IPS-18c (cell line): ENCODE results near the gene ATXN7L2.
A peak's percentile ranks its signal among the peaks of the same experiment; 100 is the strongest.
"Not testable (repeated sequence)": the region's sequence is repeated elsewhere in the genome, so short reads cannot be mapped to it uniquely, and the experiment has no call there.

Experiments used
- H3K4me3 ChIP-seq: 2 replicates; pipeline ENCODE4 v1.7.0; 2013; ENCODE audit warnings: low read depth, mild to moderate bottlenecking, low read length, moderate library complexity; ENCODE audit not compliant: insufficient read depth
- H3K9me3 ChIP-seq: one replicate; pipeline ENCODE4 v1.6.1; 2013; ENCODE audit warnings: mild to moderate bottlenecking, low read length, moderate library complexity; ENCODE audit not compliant: control insufficient read depth, insufficient read depth

ATXN7L2 gene

DNA sequence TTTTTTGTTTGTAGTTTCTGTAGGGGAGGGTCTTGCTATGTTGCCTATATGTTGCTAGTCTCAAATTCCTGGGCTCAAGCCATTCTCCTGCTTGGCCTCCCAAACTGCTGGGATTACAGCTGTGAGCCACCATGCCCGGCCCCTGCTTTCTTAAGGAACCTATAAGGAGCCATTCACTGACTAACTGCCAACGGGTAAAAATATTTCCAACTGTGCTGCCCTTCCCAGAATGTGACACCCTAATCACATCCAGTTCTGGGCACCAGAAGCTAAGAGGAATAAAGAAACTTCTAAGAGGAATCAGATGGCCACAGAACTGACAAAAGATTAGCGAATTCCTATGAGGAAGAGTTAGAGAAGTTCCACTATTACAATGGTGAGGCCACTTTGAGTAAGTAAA lies 10.9 kb upstream of the ATXN7L2 start:
- Histone ChIP-seq H3K4me3 (no peak overlapping the region), H3K9me3 (no peaks in the 10 kb centered on the region)

DNA sequence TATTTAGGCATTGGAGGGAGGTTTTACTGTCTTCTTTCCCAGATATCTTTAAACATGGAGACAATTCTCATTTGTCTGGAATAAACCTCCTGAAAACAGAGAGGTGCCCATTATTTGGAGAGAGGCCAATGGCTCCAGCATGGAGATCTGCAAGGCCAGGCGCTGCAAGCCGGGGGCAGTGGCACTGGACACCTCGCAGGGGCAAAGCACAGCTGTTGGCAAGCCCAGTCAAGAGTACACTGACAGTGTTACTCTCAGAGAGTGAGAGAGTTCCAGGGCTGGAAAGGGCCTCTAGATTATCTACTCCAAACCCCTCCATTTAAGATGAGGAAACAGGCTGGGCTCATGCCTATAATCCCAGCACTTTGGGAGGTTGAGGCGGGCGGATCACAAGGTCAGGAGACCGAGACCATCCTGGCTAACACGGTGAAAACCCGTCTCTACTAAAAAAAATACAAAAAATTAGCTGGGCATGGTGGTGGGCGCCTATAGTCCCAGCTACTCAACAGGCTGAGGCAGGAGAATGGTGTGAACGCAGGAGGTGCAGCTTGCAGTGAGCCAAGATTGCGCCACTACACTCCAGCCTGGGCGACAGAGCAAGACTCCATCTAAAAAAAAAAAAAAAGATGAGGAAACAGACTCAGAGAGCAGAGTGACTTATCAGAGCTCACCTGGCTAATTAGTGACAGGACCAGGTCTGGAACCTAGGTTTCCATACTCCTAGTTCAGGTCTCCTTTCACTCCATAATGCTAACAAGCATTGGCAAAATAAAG lies 10.2 kb upstream of the ATXN7L2 start:
- not testable (repeated sequence) for H3K9me3 ChIP-seq

DNA sequence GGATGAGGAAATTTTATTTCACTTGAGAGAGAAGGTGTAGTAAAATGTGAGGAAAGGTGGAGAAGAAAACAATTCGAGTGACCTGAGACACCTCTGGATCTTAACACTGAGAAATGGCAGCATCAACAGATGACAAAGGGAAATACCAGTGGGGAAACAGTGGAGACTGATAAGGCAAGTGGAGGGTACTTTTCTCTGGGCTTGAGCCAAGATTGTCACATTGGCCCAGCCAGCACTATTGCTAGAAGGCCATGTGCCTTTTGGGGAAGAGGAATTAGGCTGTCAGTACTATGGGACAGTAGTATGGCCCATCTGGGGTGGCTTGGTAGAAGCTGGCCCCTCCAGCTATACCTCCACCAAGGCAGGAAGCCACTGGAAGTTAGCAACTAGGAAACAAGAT lies 9.0 kb upstream of the ATXN7L2 start:
- no peak overlapping the region for H3K4me3 ChIP-seq
- H3K9me3 ChIP-seq, result no peaks in the 10 kb centered on the region

More for the DNA sequence above, 10.2 kb upstream of the ATXN7L2 start:
- H3K4me3 ChIP-seq, result not testable (repeated sequence)

DNA sequence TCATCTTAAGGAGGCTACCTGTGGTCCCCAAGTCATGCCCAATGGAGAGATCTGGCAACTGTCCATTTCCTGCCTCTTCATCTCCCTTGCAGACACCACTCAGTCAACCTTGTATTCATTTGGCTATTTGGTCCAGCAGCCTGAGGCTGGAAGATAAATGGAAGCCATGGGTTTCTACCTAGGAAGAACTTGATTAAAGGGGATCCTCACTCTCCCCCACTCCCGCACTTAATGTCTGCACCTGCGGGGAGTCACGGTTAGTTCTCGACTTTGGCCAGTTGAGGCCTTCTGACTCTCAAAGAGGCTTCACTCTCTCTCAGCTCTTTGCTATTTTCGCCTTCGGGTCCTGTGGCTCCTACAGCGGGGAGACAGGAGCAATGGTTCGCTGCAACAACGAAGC lies 8.4 kb upstream of the ATXN7L2 start:
- Histone ChIP-seq H3K4me3 (no peak overlapping the region), H3K9me3 (no peaks in the 10 kb centered on the region)

DNA sequence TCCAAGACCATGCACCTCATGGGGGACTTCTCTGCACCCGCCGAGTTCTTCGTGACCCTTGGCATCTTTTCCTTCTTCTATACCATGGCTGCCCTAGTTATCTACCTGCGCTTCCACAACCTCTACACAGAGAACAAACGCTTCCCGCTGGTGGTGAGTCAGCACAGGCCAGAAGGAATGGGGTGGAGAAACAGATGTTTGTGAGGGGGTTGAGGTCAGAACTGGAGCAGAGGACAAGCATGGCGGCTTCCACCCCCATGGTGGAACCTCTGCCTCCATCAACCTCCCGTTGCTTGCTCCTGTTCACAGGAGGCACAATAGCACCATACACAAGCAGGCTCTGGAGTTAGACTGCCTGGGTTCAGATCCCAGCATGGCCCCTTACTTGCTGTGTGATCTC lies 6.9 kb upstream of the ATXN7L2 start:
- H3K4me3 ChIP-seq, result no peak overlapping the region

DNA sequence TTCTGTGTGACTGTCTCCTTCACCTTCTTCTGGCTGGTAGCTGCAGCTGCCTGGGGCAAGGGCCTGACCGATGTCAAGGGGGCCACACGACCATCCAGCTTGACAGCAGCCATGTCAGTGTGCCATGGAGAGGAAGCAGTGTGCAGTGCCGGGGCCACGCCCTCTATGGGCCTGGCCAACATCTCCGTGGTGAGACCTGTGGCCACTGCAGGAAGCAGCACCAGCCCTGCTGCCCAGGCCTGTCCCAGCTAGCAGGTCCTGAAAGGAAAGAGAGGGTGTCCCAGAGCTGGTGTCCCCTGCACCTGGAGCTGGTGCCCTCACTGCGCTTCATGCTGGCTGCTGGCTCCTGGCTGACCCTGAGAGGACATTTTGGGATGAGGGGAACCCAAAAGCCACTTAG lies 5.9 kb upstream of the ATXN7L2 start:
- Histone ChIP-seq H3K9me3 (no peaks in the 10 kb centered on the region), H3K4me3 (no peak overlapping the region)

More for the DNA sequence above, 6.9 kb upstream of the ATXN7L2 start:
- H3K9me3 ChIP-seq, result no peaks in the 10 kb centered on the region

DNA sequence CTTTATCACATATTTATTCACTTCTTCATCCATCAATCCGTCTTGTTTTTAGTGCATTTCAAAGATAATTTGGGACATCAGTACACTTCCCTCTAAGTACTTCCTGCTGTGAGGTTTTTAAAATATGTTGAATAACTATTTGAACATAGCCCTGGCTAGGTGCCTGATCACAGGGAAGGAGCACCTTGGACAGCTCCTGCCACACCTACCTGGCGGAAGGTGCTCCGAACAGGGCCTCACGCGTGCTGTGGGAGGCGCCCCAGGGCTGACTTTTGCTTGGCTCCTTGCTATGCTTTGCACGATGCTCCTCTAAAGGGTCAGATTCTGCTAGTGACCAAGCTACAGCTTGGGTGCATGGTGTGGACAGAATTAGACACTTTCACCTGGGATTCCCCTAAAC lies 4.9 kb upstream of the ATXN7L2 start:
- Histone ChIP-seq H3K9me3 (peaks cover 2% of the 10 kb centered on the region), H3K4me3 (no peak overlapping the region)

DNA sequence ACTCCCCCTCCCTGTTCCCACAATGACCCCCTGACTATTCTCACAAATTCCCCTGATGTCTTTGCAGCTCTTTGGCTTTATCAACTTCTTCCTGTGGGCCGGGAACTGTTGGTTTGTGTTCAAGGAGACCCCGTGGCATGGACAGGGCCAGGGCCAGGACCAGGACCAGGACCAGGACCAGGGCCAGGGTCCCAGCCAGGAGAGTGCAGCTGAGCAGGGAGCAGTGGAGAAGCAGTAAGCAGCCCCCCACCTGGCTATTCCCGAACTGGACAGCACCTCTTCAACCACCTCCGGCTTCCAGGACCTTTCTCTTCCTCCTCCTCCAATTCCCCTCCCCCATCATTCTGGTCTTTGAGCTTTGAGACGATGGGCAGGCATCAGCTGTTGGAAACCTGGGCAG lies 4.4 kb upstream of the ATXN7L2 start:
- H3K9me3 ChIP-seq, result peaks cover 2% of the 10 kb centered on the region
- no peak overlapping the region for H3K4me3 ChIP-seq

DNA sequence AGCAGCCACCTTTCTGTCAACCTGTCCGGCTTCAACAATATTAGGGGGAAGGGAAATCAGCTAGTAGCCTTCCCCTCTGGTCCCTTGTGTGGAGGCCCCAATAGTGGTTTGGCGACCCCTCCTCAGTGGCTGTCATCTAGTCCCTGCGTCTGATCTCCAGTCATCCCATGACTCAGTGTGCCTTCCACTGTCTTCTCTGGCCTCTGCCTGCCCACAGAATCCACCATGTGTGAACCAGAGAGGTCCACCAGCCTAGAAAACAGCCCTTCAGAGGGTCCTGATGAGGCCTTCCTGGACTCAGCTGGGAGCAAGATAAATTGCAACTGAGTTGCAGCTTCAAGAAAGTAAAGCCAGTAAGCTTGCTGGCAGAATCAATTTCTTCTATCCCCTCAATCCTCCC lies 3.8 kb upstream of the ATXN7L2 start:
- peaks cover 2% of the 10 kb centered on the region for H3K9me3 ChIP-seq
- no peak overlapping the region for H3K4me3 ChIP-seq

DNA sequence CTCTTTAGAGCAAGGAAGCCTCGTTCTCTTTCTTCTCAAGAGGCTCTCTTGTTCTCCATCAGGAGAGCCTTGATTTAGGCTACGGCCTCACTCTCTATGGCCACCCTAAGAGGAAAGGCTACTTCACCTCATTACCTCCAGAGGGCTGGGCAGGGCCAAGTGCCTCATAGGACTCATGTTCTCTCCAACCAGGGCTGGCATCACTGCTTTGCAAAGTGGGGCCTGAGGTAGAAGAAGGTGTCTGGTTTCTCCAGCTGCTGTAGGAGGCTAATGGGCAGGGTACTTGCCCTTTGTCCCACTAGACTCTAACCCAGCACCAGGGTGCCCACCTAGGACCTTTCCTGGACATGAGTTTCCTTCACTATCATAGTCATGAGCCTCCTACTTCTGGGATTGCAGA lies 2.1 kb upstream of the ATXN7L2 start:
- peaks cover 2% of the 10 kb centered on the region for H3K9me3 ChIP-seq
- H3K4me3 ChIP-seq, result no peak overlapping the region

DNA sequence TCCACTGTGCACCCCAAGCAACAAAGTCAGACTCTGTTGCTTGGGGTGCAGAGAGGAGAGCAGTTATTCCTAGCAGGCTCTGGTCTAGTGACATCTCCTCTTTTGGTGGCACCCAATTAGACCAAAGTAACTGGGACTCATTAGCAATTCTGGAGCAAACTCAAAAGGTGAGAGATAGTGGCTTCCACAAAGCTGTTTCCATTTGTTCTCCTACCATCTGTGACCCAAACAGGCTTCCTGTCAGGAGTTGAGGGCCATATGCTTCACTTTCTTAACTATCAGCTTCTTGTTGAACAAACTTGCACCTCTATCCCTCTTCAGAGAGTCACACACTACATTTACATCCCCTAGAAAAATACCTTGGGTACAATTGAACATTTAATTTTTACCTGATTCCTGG lies 1.5 kb upstream of the ATXN7L2 start:
- H3K9me3 ChIP-seq, result peaks cover 2% of the 10 kb centered on the region

DNA sequence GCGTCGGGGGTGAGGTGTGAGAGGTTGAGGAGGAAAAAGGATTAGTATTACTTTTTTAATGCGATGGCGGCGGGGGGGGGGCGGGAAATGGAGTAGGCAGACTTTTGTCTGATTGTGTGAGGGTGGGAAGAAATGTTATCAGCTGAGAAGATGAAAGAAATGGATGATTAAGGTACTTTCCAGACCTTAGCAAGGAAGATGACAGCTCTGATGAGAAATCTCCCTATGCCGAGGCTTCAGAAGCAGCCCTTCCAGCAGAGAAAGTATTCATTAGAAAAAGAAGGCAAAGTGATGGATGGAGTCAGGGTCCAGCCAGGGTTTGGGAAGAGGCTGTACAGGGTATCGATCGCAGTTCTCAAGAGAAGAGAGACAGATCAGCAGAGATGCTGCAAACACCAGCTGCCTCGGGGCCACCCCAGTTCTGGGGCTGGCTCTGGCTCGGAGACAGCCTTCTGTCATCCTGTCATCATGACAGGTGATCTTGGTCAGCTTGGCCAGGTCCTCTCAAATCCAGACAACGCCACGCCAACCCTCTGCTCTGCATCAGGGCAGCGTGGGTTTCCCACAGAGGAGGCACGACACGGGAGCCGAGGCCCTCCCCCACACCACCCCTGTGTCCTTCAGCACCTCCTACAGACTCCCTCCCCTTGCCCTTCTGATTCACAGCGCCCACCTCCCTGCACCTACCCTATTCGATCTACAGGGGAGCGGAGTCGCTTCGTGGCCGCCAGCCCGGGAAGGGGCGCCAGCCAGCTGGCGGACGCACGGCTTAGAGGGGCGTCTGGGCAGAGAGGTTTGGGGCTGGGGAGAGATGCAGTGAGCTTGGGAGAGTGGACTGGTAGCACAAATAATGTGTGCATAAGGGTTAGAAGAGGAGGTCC lies 674 bp upstream of the ATXN7L2 start:
- Histone ChIP-seq H3K9me3 (peaks cover 2% of the 10 kb centered on the region), H3K4me3 (peak overlapping the region; percentile 83)

More for the DNA sequence above, 1.5 kb upstream of the ATXN7L2 start:
- no peak overlapping the region for H3K4me3 ChIP-seq

DNA sequence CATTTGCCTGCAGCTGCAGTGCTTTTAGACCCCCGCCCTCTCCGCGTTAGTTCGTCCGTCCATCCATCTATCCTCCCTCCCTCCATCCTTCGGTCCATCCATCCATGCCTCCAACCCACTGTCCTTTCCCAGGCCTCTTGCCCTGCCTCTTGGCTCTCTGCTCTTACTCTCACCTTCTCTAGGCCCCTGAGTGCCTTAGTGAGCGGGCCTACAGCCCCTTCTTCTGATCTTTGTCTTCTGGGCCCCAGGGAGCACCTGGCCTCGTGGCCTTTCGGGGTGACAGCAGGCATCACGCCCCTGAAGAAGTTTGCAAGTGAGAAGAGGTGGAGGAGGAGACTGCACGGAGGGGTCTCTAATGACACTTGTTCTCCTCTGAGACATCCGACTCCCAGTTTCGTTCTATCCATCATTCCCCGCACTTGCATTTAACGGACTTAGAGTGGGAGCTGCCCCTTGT lies 842 bp downstream of the ATXN7L2 start:
- Histone ChIP-seq H3K9me3 (peaks cover 2% of the 10 kb centered on the region), H3K4me3 (peak overlapping the region; percentile 65)

DNA sequence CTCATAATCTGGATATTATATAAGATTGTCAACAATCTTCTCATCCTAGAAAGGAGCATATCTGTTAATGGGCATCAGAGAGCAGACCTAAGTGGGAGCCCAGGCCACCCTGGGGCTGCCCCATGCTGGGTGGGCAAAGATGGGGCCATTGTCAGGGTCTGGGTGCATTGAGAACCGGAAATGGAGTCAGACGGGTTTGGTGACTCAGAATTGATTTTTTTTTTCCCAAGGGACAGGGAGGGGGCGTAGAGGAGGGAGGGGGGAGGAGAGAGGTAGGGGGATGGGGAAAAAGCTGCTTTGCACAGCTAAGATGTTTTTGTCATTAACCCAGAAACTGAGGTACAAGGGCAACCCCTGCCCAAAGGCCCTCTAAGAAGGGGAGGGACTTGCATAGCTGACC lies 1.3 kb downstream of the ATXN7L2 start:
- Histone ChIP-seq H3K4me3 (peak overlapping the region; percentile 65; the same call in 1 of the 2 replicates), H3K9me3 (peaks cover 2% of the 10 kb centered on the region)

DNA sequence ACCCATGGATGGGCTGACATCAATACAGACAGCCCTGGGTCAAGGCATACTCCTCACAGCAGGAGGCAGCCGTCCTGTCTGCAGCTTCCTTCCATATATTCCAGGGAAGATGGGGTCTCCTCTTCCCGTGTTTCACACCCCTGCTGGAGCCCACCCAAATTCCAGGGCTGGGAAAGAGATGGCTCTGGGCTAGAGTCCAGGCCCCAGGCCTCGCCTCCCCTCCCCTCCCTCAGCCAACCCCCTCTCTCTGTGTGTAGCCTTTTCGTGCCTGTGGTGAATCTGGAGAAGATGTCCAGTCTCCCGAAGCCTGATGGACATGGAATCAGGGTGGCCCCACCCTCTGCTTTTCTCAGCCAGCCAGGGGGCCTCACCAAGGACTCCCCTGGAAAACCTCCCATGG lies 3.6 kb downstream of the ATXN7L2 start:
- H3K4me3 ChIP-seq, result no peak overlapping the region
- H3K9me3 ChIP-seq, result peaks cover 2% of the 10 kb centered on the region

DNA sequence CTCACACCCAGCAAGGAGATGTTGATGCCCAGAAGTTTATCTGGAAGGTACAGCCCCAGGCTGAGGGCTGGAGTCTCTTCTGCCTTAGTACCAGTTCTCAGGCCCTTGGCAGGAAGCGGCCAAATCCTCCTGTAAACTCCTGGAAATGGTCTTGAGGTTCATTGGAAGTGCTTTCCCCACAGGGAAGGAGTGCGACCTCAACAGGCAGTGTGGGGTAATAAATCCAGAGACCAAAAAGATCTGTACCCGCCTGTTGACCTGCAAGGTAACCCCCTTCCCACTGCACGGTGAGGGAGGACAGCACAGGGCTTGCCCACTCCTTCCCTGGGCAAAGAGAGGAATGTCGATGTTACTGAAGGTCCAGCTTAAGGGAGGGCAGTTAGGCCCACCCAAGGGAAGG lies 4.5 kb downstream of the ATXN7L2 start:
- Histone ChIP-seq H3K9me3 (peaks cover 2% of the 10 kb centered on the region), H3K4me3 (no peak overlapping the region)

DNA sequence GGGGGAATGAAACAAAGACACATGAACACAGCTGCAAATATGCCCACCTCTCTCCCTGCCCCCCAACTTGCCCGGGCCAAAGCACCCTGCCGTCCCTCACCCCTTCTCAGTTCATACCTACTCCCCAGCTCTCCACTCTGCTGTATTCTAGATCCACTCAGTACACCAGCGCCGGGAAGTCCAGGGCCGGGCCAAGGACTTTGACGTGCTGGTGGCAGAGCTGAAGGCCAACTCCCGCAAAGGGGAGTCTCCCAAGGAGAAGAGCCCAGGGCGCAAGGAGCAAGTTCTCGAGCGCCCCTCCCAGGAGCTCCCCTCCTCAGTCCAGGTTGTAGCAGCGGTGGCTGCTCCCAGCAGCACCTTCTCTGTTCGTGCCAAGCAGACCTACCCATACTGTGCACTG lies 5.0 kb downstream of the ATXN7L2 start:
- Histone ChIP-seq H3K4me3 (no peak overlapping the region), H3K9me3 (no peaks in the 10 kb centered on the region)
